GM10248 (cell line): ENCODE results near the gene KCNJ15.
A peak's percentile ranks its signal among the peaks of the same experiment; 100 is the strongest.

ENCODE experiments used
- CTCF ChIA-PET: fragments of 300-600 bp; sonication (Branson Sonifier 250); formaldehyde crosslinking; extraction: SDS; loops from one replicate; lab custom pipeline; 2021; ENCODE audit warnings: antibody characterized with exemption; lab: Yijun Ruan, JAX
- POLR2A ChIA-PET: fragments of 350-650 bp; sonication (Branson Sonifier 250); formaldehyde crosslinking; extraction: SDS; loops from one replicate; lab custom pipeline; 2020; ENCODE audit warnings: antibody characterized with exemption; lab: Yijun Ruan, JAX
- DNase-seq: peaks from one replicate; pipeline ENCODE4 v3.0.0; 2012; ENCODE audit errors: extremely low spot score
- CTCF ChIP-seq: IDR thresholded peaks from 2 replicates; pipeline ENCODE4 v1.5.1; 2012; ENCODE audit warnings: mild to moderate bottlenecking, low read depth; ENCODE audit errors: extremely low read depth, missing control alignments, control extremely low read depth

The KCNJ15 gene

DNA sequence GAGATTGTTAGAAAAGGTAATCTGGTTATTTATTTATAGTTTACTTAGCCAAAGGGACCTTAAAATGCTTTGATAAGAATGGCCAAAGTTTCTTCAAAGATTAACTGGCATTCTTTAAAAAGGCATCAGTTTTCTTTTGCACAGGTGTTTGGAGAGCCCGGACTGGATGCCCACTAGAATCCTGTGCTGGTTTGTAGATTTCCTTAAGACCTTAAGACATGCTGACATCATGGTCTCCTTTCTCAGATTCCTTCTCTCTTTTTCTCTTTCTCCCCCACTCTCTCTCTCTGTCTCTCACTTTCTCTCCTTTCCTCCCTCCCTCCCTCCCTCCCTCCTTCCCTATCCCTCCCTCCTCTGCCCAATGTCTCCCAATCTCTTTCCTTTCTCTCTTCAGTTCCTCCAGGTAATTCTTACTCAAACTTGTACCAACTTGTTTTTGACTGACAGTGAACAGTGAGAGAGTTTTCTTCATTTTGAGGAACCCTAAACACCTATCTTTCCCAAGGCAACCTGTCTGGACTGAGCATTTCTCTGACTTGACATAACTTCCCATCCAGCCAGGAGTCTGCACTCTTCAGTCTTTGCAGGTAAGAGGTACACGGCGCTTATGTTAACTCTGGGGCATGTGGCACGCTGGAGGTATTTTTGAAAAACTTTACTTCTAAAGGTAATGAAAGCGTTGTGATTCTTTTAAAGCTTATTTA is at the start of gene KCNJ15:
Gene KCNJ15 (plus strand): TSS at position 393 of the 704 bp plus-strand sequence. CDS start 42,271 bp downstream, outside the sequence.
- no peak for DNase-seq
- ChIA-PET CTCF (interaction anchor here (0.7 to 4.0 kb wide), 3 partner anchors 10 to 15 kb away, joined by 3 to 16 read pairs (median 3); no protein-coding TSS in a partner anchor), POLR2A (no interaction called here)
- no peak for TF ChIP-seq CTCF

- POLR2A ChIA-PET: no interaction called here
- no peak for TF ChIP-seq CTCF
- CTCF ChIA-PET: interaction anchor here (0.9 to 2.0 kb wide), 5 partner anchors 10 to 144 kb away, joined by 3 to 9 read pairs (median 3); no protein-coding TSS in a partner anchor
- no peak for DNase-seq
Observed at GRCh38 chr21:38208118-38208517, 48.7 kb upstream of the KCNJ15 start.

DNA sequence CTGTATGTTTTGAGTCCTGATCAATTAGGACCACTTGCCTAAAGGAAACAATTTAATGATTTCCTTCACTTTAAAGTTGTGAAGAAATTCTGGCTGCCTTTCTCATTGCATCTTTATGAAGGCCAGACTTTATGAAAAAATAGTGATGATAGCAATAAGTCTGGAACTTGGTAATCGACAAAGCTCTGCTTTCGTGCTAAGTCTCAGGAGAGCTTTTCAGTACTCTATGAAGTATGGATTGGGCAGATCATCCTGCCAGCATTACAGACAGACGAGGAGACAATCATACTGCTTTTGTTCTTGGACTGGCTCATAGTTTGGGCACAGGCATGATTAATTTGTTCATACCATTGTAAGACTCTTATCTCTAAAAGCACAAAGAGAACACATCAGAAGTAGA is 45.5 kb upstream of the KCNJ15 start:
- TF ChIP-seq CTCF: no peak
- DNase-seq: no peak
- ChIA-PET POLR2A (no interaction called here), CTCF (no interaction called here)

DNA sequence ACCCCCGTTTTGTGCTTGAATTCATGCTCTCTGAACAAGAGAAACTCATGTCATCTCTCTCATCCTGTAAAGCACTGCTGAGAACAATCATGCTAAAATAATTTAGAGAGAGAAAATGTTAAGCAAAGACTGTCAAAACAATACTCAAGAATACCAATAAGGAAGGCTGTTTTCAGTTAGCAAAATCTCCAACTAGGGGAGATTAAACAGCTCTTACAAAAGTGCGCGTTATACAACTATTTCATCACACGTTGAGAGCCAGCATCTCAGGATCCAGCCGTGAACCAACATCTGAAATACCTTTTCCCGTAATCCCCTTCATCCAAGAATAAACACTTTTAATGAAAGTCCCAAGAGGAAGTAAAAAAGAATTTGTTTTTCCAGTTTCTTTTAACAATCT is 44.1 kb upstream of the KCNJ15 start:
- POLR2A ChIA-PET: no interaction called here
- DNase-seq: no peak
- TF ChIP-seq CTCF: no peak
- CTCF ChIA-PET: no interaction called here

DNA sequence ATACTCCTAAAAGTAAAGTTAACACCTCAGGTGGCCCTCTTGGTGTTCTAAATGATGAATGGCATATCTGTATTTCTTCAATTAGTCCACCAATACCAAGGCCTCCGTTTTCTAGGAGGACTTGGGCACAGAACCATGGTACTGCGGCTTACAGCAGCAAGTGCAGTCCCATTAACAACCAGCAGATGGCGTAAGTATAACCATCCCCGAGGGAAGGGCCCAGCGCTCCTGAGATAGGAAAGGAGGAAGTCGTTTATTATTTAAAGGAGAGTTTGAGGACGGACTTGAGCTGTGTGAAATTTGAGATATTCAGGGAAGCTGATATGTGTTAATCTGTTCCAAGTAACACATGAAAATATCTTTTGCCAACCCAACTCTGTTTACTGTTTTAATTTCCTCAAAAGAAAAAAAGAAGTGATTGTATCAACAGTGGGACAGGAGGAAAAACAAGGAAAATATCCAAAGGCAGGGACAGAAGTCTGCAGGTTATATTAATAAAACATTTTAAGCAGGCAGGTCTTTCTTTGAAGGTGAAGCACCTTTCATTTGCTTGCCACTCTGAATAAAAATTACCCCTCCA is 37.7 kb upstream of the KCNJ15 start:
- peak; percentile 87 for TF ChIP-seq CTCF
- CTCF ChIA-PET: interaction anchor here (0.6 to 5.9 kb wide), 28 partner anchors 9 to 137 kb away, joined by 3 to 103 read pairs (median 4); no protein-coding TSS in a partner anchor
- peak; percentile 58 for DNase-seq
- POLR2A ChIA-PET: no interaction called here

DNA sequence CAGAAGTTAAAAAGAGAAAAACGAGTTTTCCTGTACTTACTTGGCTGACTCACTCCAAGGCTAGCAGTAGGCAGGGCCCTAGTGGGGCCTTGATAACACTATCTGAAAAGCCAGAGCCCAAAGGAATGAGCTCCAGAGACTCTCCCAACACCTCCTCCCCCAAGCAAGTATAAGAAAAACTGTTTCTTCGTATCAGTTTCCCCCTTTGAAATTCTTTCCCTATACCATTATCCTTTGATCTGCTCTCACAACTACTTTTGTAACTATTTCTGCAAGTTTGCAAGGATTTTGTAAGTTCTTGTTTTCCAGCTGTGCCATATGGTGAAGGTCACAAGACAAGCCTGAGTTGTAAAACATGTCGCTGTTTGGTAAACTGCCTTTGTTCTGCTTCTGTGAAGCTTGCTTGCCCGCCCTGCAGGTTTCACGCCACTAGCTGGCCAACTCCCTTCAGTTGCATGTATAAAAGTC is 36.5 kb upstream of the KCNJ15 start:
- CTCF ChIA-PET: interaction anchor here (0.8 to 5.9 kb wide), 13 partner anchors 8 to 136 kb away, joined by 3 to 103 read pairs (median 6); no protein-coding TSS in a partner anchor
- no peak for TF ChIP-seq CTCF
- POLR2A ChIA-PET: no interaction called here
- DNase-seq: no peak
